Renal pelvis (tissue), 4 donors: ENCODE results near the gene SLC12A7. TPM values are rescaled to one million over a fixed set of nuclear protein-coding genes. Genes with fewer than 3 reads are reported as not detected.
"Not testable (repeated sequence)": the region's sequence is repeated elsewhere in the genome, so short reads cannot be mapped to it uniquely, and the experiment has no call there.

Source experiments
- DNase-seq: peaks from one replicate; pipeline ENCODE4 v3.0.0-alpha.2; 2013
- polyA plus RNA-seq, 3 donors: library from polyadenylated mRNA; unstranded; fragments of 120-200 nt; gene quantifications; one replicate each; pipeline ENCODE4 v1.2.1, GENCODE V29; 2013; ENCODE audit not compliant: insufficient read length in 3 of 3

Gene SLC12A7
- polyA plus RNA-seq, 3 donors = 41.3 to 50.2 (median 44.3) TPM

DNA sequence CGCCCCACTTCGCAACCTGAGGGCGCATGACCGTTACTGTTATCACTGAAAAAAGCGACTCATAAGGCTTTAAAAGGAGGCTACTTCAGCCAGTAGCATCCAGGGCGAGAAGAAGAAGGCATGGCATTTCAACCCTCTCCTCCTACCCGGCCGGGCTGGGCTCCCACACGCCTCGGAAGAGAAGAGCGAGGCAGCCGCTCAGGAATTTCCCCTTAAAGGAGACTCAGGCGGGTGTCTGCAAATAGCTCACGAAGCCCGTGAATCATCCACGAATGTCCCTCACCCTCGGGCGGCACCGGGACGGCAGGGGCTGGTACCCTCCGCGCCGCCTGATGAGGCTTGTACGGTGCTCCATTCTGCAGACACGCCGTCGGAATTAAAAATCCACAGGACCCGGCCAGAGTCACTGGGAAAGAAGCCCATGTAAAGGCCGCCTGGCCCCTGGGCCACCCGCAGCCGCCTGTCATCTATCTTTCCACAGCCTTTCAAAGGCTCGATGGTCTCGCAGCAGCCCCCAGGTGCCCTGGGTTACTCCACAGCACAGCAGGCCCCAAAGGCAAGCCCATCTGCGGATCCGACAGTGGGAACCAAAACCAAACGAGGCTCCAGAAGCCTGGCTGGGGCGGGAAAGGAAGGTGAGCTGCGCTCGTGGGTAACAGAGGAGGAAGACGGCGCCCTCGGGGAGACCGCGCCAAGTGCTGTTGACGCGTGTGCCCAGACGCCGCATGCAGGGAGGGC, 11.8 kb downstream of the SLC12A7 start:
- DNase-seq = no peak

- DNase-seq = no peak
Measured at GRCh38 chr5:1098986-1099597, 12.8 kb downstream of the SLC12A7 start.

- DNase-seq = not testable (repeated sequence)
Measured at GRCh38 chr5:1097988-1098385, 13.9 kb downstream of the SLC12A7 start.

- DNase-seq = no peak
Measured at GRCh38 chr5:1097381-1097987, 14.4 kb downstream of the SLC12A7 start.

GRCh38 chr5:1096838-1097237, 15.0 kb downstream of the SLC12A7 start:
- no peak for DNase-seq

GRCh38 chr5:1095990-1096363, 15.9 kb downstream of the SLC12A7 start:
- no peak for DNase-seq

DNA sequence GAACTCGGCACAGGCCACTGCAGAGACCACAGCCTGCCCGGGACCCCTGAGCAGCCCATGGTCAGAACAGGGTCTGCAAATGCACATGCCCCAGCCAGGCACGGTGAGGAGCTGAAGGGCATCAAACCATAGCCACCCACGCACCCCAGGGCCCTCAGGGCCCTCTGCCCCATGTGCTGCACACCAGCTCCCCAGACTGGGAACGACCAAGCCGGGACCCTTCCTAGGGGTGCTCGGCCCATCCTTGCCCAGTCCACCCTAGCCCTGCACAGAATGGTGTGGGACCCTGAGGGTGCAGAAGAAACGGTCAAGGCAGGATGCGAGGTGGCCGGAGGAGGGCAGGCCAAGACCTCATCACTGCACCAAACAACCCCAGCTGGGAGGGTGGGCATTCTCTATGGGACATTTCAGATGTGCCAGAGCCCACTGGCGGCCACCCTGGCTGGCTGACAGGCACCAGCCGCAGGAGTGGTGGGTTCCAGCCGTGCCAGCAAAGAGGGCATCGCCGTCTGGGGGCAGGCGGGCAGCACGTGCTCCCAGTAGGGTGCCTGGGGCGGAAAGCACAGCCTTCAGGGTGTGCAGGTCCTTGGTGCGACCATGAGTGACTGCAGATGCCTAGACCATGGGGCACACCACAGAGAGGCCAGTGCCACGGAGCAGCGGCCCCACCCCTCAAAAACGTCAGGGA, 16.4 kb downstream of the SLC12A7 start:
- DNase-seq = no peak

GRCh38 chr5:1094670-1095190, 17.1 kb downstream of the SLC12A7 start:
- no peak for DNase-seq

DNA sequence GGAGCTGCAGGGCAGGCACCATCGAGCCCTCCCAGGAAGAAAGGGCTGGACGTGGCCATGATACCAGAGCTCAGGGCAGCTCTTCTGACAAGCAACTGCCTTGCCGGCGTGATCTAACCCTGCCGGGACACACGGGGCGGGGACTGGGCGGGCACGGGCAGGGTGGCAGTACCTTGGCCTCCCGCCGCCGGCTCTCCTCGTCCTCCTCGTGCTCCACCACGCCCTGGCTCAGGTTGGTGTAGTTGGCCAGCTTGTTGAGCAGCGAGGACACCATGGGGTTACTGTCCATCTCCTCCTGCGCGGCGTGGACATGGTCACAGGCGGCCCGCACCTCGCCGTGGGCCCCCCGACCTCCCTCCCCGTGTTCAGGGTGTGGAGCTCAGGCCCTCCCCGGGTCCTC, 18.5 kb downstream of the SLC12A7 start:
- DNase-seq = no peak

DNA sequence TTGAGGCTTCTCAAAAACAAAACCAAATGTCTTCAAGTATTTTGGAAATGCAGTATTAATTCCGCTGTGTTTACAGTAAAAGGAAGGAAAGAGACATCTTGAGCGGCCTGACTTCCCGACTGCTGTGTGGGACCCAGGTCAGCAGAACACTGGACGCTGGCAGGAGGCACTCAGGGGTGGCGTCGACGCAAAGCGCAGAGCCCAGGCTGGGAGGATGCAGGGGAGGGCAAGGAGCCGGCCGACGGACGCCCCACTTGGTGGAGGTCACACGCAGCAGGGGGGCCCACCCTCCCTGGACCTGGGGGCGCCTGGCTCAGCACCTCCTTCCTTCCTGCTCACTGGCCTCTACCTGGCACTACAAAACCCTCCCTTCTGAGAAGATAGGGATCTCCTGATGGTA, 19.7 kb downstream of the SLC12A7 start:
- no peak for DNase-seq

DNA sequence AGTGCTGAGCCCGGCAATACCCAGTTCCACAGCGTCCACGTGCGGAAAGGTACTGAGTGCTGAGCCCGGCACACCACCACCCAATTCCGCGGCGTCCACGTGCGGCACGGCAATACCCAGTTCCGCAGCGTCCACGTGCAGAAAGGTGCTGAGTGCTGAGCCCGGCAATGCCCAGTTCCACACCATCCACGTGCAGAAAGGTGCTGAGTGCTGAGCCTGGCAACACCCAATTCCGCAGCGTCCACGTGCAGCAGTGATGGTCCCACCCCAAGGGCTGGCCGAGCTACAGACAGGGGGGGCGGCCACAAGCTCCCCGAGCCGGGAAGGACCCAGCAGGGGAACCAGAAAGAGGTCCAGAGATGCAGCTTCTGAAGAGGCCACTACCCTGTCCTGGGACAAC, 20.2 kb downstream of the SLC12A7 start:
- DNase-seq = no peak

DNA sequence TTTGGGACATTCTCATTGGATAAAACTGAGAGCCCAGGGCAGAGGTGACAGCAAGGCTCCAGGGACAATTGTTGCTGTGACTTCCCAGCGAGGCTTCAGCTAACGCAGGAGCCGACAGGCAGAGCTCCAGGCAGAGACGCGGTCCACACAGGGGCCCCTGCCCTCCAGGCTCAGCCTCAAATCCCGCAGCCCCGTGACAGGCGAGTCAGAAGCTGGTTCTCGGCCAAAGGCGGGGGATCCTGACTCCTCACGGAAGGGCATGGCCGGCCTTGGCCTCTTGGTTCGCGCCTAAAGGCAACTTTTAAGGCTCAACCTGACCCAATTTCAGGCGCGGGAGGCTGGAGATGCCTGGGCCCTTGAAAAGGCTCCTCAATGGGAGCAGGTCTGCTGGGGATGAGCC, 21.3 kb downstream of the SLC12A7 start:
- DNase-seq = no peak

DNA sequence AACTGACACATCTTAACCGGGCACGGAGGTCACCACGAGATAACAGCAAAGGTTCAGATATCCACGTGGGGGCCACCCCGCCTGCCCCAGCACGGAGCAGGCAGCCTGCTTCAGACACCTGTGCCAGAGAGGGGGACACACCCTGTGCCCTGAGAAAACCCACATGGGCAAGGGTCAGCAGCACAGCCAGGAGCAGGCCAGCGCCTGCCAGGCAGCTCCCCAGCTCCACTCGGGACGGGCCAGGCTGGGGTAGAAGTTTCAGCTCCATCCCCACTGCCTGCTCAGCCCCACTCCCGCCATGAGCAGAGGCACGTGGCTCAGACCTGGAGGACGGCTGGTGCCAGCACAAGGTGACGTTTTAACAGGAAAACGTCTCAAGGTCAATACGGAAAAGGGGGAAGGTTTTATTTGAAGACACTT, 22.2 kb downstream of the SLC12A7 start:
- no peak for DNase-seq

DNA sequence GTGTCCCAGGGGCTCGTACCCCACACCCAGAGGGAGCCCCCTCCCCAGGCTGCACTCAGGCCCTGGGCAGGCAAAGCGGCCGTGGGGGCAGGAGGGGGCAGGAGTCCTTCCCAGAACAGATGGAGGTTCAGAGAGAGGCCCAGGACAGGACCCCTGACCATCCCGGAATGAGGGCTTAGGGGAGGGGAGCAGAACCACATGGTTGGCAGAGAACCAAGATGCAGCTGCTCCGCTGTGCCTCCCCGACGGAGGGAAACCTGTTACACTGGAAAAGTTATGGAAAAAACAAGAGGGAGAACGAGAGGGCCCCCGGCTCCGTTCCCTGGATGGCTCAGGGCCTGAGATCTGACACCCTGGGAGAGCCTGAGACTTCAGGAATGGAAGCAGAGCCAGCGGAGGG, 22.7 kb downstream of the SLC12A7 start:
- DNase-seq = no peak

DNA sequence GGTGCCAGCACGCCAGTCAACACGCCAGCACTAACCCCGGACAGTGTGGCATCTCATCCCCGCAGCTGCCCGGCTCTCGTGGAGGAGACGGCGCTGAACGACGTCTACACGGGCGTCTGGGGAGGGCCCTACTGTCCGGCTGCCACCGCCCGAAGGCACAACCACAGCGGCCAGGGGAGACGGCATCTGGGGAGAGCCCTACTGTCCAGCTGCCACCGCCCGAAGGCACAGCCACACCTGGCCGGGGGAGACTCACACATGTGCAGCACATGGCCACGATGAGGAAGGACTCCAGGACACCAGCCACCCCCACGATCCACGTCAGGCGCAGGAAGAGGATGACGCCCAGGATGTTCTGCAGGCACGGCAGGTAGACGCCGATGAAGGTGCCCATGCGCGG, 23.1 kb downstream of the SLC12A7 start:
- DNase-seq = no peak

GRCh38 chr5:1088031-1088430, 23.8 kb downstream of the SLC12A7 start:
- no peak for DNase-seq

DNA sequence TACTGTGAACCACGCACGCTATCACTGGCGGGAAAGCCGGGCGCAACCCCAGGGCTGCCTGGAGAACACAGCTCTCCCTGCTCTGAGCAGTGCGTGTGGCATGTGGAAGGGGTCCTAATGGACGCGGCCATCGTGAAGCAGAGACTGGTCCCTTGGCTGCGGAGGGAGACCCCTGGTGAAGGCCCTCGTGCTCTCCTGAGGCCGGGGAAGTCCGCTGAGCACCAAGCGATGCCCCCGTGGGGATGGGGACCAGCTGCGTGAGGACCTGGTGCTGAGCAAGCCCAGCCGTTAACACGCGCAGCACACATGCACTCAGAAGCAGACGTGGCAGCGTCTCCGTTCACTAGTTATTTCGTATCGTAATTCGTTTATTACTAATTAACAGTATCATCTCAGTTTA, 24.4 kb downstream of the SLC12A7 start:
- no peak for DNase-seq

- no peak for DNase-seq
Measured at GRCh38 chr5:1086871-1087270, 25.0 kb downstream of the SLC12A7 start.

GRCh38 chr5:1086137-1086536, 25.7 kb downstream of the SLC12A7 start:
- DNase-seq = no peak

- DNase-seq = no peak
Measured at GRCh38 chr5:1085391-1085790, 26.5 kb downstream of the SLC12A7 start.

DNA sequence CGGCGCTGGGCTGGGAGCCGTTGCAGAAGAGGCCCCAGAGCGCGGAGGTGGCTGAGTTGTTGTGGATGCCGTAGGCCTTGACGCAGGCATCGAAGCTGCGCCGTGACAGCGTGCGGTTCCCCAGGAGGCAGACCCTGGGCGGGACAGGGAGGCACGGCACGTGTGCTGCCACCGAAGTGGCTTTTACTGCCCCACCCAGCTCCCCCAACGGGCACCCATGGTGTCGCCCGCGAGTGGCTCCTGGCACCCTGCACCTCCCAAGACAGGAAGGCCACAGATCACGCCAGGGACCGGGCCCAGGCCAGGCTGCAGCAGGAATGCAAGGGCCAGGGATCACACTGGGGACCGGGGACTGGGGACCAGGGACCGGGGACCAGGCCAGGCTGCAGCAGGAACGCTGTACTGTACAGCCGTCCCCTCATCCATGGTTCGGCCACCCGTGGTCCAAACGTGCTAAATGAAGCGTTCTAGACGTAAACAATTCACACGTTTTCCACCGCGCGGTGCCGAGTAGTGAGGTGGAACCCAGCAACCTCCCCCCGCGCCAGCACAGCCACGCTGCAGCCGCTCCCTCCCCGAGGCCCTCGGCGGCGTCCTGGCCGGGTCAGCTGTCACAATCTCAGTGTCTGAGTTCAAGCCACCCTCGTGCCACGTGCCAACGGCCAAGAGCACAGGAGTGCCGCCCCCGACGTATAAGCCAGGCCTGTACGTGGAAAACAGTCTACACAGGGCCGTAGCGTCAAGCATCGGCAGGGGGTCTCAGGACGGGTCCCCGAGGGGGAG, 27.8 kb downstream of the SLC12A7 start:
- no peak for DNase-seq

GRCh38 chr5:1083026-1083425, 28.8 kb downstream of the SLC12A7 start:
- not testable (repeated sequence) for DNase-seq
